ENCODE measurements around the gene VARS1. TPM values are rescaled to one million over a fixed set of nuclear protein-coding genes. Genes with fewer than 3 reads are reported as not detected.

The VARS1 gene
- total and polyA plus RNA-seq, 4 donors = 9.8 to 49.6 (median 35.4) TPM

GRCh38 chr6:31780507-31781243 is 14.9 kb downstream of the VARS1 start:
- H3K36me3 ChIP-seq (ENCODE audit: control insufficient read depth in 1 of 2, insufficient read depth in 2 of 2, low read length in 1 of 2) = peaks cover 0 to 5% of the 10 kb centered on the region in 2 donors
- intact Hi-C loops (cut with DNase I) = no loop called here
- H3K9me3 ChIP-seq (ENCODE audit: control insufficient read depth, low read length) = no peaks in the 10 kb centered on the region
- H3K27ac ChIP-seq (ENCODE audit: low read depth in 1 of 2, low read length in 2 of 2) = no peak overlapping the region
- WGBS, 2 donors = 88% methylated on average over 20 of the region's 20 CpGs
- ATAC-seq (ENCODE audit: low FRiP score) (no peak), DNase-seq (no peak)
- no peaks in the 10 kb centered on the region for H3K4me1 ChIP-seq (ENCODE audit: control insufficient read depth in 1 of 2, insufficient read depth in 2 of 2, low read length in 2 of 2)
- no peak overlapping the region for H3K4me3 ChIP-seq (ENCODE audit: low read length in 2 of 2)
- H3K27me3 ChIP-seq (ENCODE audit: control insufficient read depth in 1 of 2, insufficient read depth in 2 of 2, low read length in 1 of 2) = no peaks in the 10 kb centered on the region

GRCh38 chr6:31779908-31780307 is 15.6 kb downstream of the VARS1 start:
- intact Hi-C loops (cut with DNase I) = no loop called here
- no peaks in the 10 kb centered on the region for H3K9me3 ChIP-seq (ENCODE audit: control insufficient read depth, low read length)
- H3K27ac ChIP-seq (ENCODE audit: low read depth in 1 of 2, low read length in 2 of 2) = no peak overlapping the region
- peaks cover 0 to 5% of the 10 kb centered on the region in 2 donors for H3K36me3 ChIP-seq (ENCODE audit: control insufficient read depth in 1 of 2, insufficient read depth in 2 of 2, low read length in 1 of 2)
- DNase-seq (no peak), ATAC-seq (ENCODE audit: low FRiP score) (no peak)
- no peaks in the 10 kb centered on the region for H3K27me3 ChIP-seq (ENCODE audit: control insufficient read depth in 1 of 2, insufficient read depth in 2 of 2, low read length in 1 of 2)
- 89 to 93% methylated on average over 10 of the region's 10 CpGs for WGBS, 2 donors
- no peak overlapping the region for H3K4me3 ChIP-seq (ENCODE audit: low read length in 2 of 2)
- H3K4me1 ChIP-seq (ENCODE audit: control insufficient read depth in 1 of 2, insufficient read depth in 2 of 2, low read length in 2 of 2) = no peaks in the 10 kb centered on the region

DNA sequence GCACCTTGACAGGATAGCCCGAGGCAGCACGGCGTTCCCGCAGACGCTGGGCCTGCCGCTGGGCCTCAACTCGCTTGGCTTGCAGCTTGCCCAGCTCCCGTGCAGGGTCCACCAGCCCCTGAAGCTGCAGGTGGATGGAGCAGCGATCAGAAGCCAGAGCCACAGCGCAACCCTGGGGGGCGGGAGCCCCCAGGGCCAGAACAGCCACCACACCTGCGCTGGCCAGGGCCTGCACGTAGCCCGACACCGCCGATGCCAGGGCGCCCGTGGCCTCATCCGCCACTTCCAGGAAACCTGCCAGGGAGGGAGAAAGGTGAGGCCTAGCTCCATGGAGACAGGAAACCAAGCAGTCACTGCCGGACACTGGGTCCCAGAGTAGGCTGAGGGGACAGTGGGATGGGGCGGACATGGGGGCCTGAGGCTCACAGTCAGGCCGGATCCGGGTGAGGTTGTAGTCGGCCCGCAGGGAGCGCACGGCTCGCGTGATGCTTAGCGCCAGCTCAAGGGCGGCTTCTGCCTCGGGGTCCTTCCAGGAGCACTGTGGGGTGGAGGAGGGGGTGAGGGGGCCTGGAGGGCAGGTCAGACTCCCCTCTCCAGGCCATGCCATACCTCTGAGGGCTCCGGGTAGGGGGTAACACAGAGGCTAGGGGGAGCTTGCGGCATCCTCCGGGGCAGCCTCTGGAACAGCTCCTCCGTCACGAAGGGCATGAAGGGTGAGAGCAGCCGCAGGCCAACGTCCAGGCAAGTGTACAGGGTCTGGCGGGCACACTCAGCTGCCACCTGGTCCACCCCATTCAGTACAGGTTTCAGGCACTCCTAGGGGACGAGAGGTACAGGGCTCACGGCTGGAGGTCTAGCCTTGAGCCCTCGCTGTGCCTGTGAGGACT is 16.3 kb downstream of the VARS1 start:
- no peak for ATAC-seq (ENCODE audit: low FRiP score)
- WGBS, 2 donors = 92 to 93% methylated on average over 39 to 43 of the region's 43 CpGs
- Histone ChIP-seq H3K36me3 (ENCODE audit: control insufficient read depth in 1 of 2, insufficient read depth in 2 of 2, low read length in 1 of 2) (peaks cover 0 to 5% of the 10 kb centered on the region in 2 donors), H3K9me3 (ENCODE audit: control insufficient read depth, low read length) (no peaks in the 10 kb centered on the region), H3K27me3 (ENCODE audit: control insufficient read depth in 1 of 2, insufficient read depth in 2 of 2, low read length in 1 of 2) (no peaks in the 10 kb centered on the region), H3K4me1 (ENCODE audit: control insufficient read depth in 1 of 2, insufficient read depth in 2 of 2, low read length in 2 of 2) (no peaks in the 10 kb centered on the region), H3K27ac (ENCODE audit: low read depth in 1 of 2, low read length in 2 of 2) (no peak overlapping the region), H3K4me3 (ENCODE audit: low read length in 2 of 2) (no peak overlapping the region)
- DNase-seq = no peak
- intact Hi-C loops (cut with DNase I) = no loop called here

- Histone ChIP-seq H3K4me3 (ENCODE audit: low read length in 2 of 2) (no peak overlapping the region), H3K27me3 (ENCODE audit: control insufficient read depth in 1 of 2, insufficient read depth in 2 of 2, low read length in 1 of 2) (no peaks in the 10 kb centered on the region), H3K9me3 (ENCODE audit: control insufficient read depth, low read length) (no peaks in the 10 kb centered on the region), H3K4me1 (ENCODE audit: control insufficient read depth in 1 of 2, insufficient read depth in 2 of 2, low read length in 2 of 2) (no peaks in the 10 kb centered on the region), H3K36me3 (ENCODE audit: control insufficient read depth in 1 of 2, insufficient read depth in 2 of 2, low read length in 1 of 2) (peaks cover 0 to 2% of the 10 kb centered on the region in 2 donors), H3K27ac (ENCODE audit: low read depth in 1 of 2, low read length in 2 of 2) (no peak overlapping the region)
- DNase-seq (no peak), ATAC-seq (ENCODE audit: low FRiP score) (no peak)
- 95 to 96% methylated on average over 5 of the region's 5 CpGs for WGBS, 2 donors
- intact Hi-C loops (cut with DNase I) = no loop called here
These were observed 17.4 kb downstream of the VARS1 start for GRCh38 chr6:31778193-31778592.

DNA sequence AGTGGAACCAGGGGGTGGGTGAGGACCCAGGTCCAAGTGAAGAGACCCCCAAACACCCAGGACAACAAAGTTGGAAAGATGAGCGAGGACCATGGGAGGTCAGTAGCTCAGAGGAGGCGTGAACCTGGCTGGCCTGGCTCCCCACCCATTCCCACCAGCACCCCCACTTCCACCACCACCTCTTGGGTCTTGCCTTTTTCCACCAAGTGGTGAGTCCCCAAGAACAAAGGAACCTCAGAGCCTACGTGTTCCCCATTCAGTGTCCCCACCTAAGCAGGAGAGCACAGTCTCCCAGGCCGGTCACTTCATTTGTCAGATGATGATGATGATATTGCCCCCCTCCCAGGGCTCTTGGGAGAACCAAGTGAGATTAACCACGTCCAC is 17.9 kb downstream of the VARS1 start:
- Histone ChIP-seq H3K9me3 (ENCODE audit: control insufficient read depth, low read length) (no peaks in the 10 kb centered on the region), H3K4me3 (ENCODE audit: low read length in 2 of 2) (no peak overlapping the region), H3K27ac (ENCODE audit: low read depth in 1 of 2, low read length in 2 of 2) (no peak overlapping the region), H3K4me1 (ENCODE audit: control insufficient read depth in 1 of 2, insufficient read depth in 2 of 2, low read length in 2 of 2) (no peaks in the 10 kb centered on the region), H3K27me3 (ENCODE audit: control insufficient read depth in 1 of 2, insufficient read depth in 2 of 2, low read length in 1 of 2) (no peaks in the 10 kb centered on the region), H3K36me3 (ENCODE audit: control insufficient read depth in 1 of 2, insufficient read depth in 2 of 2, low read length in 1 of 2) (peaks cover 0 to 2% of the 10 kb centered on the region in 2 donors)
- no peak for DNase-seq
- WGBS, 2 donors = 89 to 94% methylated on average over 5 of the region's 5 CpGs
- ATAC-seq (ENCODE audit: low FRiP score) = no peak
- intact Hi-C loops (cut with DNase I) = no loop called here

- intact Hi-C loops (cut with DNase I) = no loop called here
- Histone ChIP-seq H3K27me3 (ENCODE audit: control insufficient read depth in 1 of 2, insufficient read depth in 2 of 2, low read length in 1 of 2) (no peaks in the 10 kb centered on the region), H3K36me3 (ENCODE audit: control insufficient read depth in 1 of 2, insufficient read depth in 2 of 2, low read length in 1 of 2) (peaks cover 0 to 2% of the 10 kb centered on the region in 2 donors), H3K9me3 (ENCODE audit: control insufficient read depth, low read length) (no peaks in the 10 kb centered on the region), H3K4me3 (ENCODE audit: low read length in 2 of 2) (no peak within 1 kb of the TSS), H3K27ac (ENCODE audit: low read depth in 1 of 2, low read length in 2 of 2) (no peak within 1 kb of the TSS), H3K4me1 (ENCODE audit: control insufficient read depth in 1 of 2, insufficient read depth in 2 of 2, low read length in 2 of 2) (no peaks in the 10 kb centered on the region)
- DNase-seq (peak; percentile 70 to 88), ATAC-seq (ENCODE audit: low FRiP score) (peak; percentile 44)
- WGBS, 2 donors = 14 to 16% methylated on average over 15 of the region's 15 CpGs
These were observed 18.4 kb downstream of the VARS1 start, which contains the start of gene VWA7 for GRCh38 chr6:31776989-31777666. Gene VWA7 (minus strand): TSS chr6:31777328. CDS start chr6:31776779, 549 bp downstream.

GRCh38 chr6:31776485-31776988 is 19.0 kb downstream of the VARS1 start:
- ATAC-seq (ENCODE audit: low FRiP score) = no peak
- 48 to 54% methylated on average over 13 to 14 of the region's 14 CpGs for WGBS, 2 donors
- no peaks in the 10 kb centered on the region for H3K9me3 ChIP-seq (ENCODE audit: control insufficient read depth, low read length)
- DNase-seq = no peak
- no peak overlapping the region for H3K4me3 ChIP-seq (ENCODE audit: low read length in 2 of 2)
- intact Hi-C loops (cut with DNase I) = no loop called here
- H3K36me3 ChIP-seq (ENCODE audit: control insufficient read depth in 1 of 2, insufficient read depth in 2 of 2, low read length in 1 of 2) = peaks cover 0 to 2% of the 10 kb centered on the region in 2 donors
- no peaks in the 10 kb centered on the region for H3K4me1 ChIP-seq (ENCODE audit: control insufficient read depth in 1 of 2, insufficient read depth in 2 of 2, low read length in 2 of 2)
- H3K27me3 ChIP-seq (ENCODE audit: control insufficient read depth in 1 of 2, insufficient read depth in 2 of 2, low read length in 1 of 2) = no peaks in the 10 kb centered on the region
- no peak overlapping the region for H3K27ac ChIP-seq (ENCODE audit: low read depth in 1 of 2, low read length in 2 of 2)

DNA sequence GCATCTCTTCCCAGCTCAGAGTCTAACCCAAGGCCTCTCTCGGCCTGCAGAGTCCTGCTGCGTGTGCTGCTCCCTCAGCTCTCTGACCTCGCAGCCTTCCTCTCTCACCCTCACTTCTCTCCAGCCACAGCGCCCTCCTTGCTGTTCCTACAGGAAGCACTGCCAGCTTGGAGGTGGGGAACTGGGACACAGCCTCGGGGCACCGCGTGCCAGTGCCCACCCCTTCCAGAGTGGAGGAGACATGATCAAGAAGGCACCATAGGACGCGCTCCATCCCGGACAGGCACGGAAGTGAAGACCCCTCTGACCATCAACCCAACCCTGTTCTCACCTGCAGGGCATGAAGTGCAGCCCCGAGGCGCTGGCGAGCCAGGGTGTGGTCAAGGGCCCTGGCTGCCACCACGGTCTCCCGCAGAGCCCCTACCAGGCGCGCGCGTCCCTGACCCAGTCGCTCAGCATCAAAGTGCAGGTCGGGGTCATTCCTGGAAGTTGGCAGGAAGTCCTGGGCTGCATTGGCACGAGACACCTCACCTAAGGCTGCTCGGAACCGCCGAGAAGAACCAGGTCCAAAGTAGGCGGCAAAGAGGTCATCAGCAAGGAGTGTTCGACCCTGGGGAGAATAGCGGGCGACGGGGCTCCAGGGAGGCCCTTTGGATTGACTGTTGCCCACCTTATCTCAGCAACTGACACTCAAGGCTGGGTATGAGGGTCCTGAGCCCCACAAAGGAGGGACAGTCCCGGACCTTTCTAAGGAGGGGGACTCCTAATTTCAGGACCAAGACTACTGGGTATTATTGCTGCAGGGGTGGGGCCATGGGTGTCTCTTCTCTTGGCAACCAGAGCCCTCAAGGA is 19.7 kb downstream of the VARS1 start:
- intact Hi-C loops (cut with DNase I) = no loop called here
- Histone ChIP-seq H3K27ac (ENCODE audit: low read depth in 1 of 2, low read length in 2 of 2) (no peak overlapping the region), H3K4me3 (ENCODE audit: low read length in 2 of 2) (no peak overlapping the region), H3K4me1 (ENCODE audit: control insufficient read depth in 1 of 2, insufficient read depth in 2 of 2, low read length in 2 of 2) (no peaks in the 10 kb centered on the region), H3K9me3 (ENCODE audit: control insufficient read depth, low read length) (no peaks in the 10 kb centered on the region), H3K27me3 (ENCODE audit: control insufficient read depth in 1 of 2, insufficient read depth in 2 of 2, low read length in 1 of 2) (no peaks in the 10 kb centered on the region), H3K36me3 (ENCODE audit: control insufficient read depth in 1 of 2, insufficient read depth in 2 of 2, low read length in 1 of 2) (peaks cover 0 to 1% of the 10 kb centered on the region in 2 donors)
- DNase-seq (no peak), ATAC-seq (ENCODE audit: low FRiP score) (no peak)
- 90% methylated on average over 32 of the region's 32 CpGs for WGBS, 2 donors
